Fibroblast of mammary gland (primary cell): ENCODE data around the gene GBX1.

ENCODE experiments used
- DNase-seq: peaks from one replicate; pipeline ENCODE4 v3.0.0-alpha.2; 2010; ENCODE audit warnings: low read depth
- H3K4me3 ChIP-seq: 2 replicates; pipeline ENCODE4 v1.5.1; 2011; ENCODE audit warnings: low read depth, mild to moderate bottlenecking, low read length, moderate library complexity; ENCODE audit not compliant: control insufficient read depth
- CTCF ChIP-seq: conservative IDR thresholded peaks from 2 replicates; pipeline ENCODE4 v1.5.1; 2011; ENCODE audit warnings: low read depth, low read length, inconsistent platforms; ENCODE audit not compliant: control insufficient read depth, insufficient read depth

Gene GBX1

GRCh38 chr7:151120896-151121295 is 46.6 kb downstream of the GBX1 start:
- H3K4me3 ChIP-seq = no peak overlapping the region
- no peak for DNase-seq
- no peak for TF ChIP-seq CTCF

- no peak for TF ChIP-seq CTCF
- no peak for DNase-seq
- H3K4me3 ChIP-seq = no peak overlapping the region
These were observed 47.6 kb downstream of the GBX1 start for GRCh38 chr7:151119902-151120301.

- no peak overlapping the region for H3K4me3 ChIP-seq
- DNase-seq = no peak
- no peak for TF ChIP-seq CTCF
These were observed 48.5 kb downstream of the GBX1 start for GRCh38 chr7:151119055-151119415.

- no peak for TF ChIP-seq CTCF
- DNase-seq = no peak
- no peak overlapping the region for H3K4me3 ChIP-seq
These were observed 49.1 kb downstream of the GBX1 start for GRCh38 chr7:151118108-151119054.

- H3K4me3 ChIP-seq = no peak overlapping the region
- TF ChIP-seq CTCF = no peak
- DNase-seq = no peak
These were observed 49.9 kb downstream of the GBX1 start for GRCh38 chr7:151117565-151117964.

- no peak for DNase-seq
- no peak overlapping the region for H3K4me3 ChIP-seq
These were observed 50.7 kb downstream of the GBX1 start for GRCh38 chr7:151116603-151117440.

More at GRCh38 chr7:151116603-151117440, 50.7 kb downstream of the GBX1 start:
- no peak for TF ChIP-seq CTCF
